Esophagus mucosa (tissue), 1 donor: ENCODE measurements around the gene BLVRB. TPM values are rescaled to one million over a fixed set of nuclear protein-coding genes. Genes with fewer than 3 reads are reported as not detected.

Source experiments
- ATAC-seq: fragments of 200-7000 bp; cut with Tn5 transposase; one replicate; pipeline ENCODE4 v1.9.1; 2020
- total RNA-seq: library from RNA; stranded (reverse); gene quantifications from one replicate; pipeline ENCODE4 v1.2.4, GENCODE V29; 2023
- donor health status: DM: yes; HTN: yes; CAD: no.

The BLVRB gene
- total RNA-seq, 1 donor from 2014 or later: 119 TPM

- no peak for ATAC-seq
Measured at GRCh38 chr19:40400559-40400958, 65.0 kb downstream of the BLVRB start.

GRCh38 chr19:40398417-40399131 lies 67.0 kb downstream of the BLVRB start:
- peak; percentile 51 for ATAC-seq

Other genes starting within 250 kb of the BLVRB start
- gene TTC9B, start 247.4 kb downstream of the BLVRB start, total RNA-seq: not detected
- not detected for gene CCNP, start 239.1 kb downstream of the BLVRB start, total RNA-seq
- 96.0 TPM for gene AKT2, start 180.4 kb downstream of the BLVRB start, total RNA-seq
- gene C19orf47, start 117.3 kb downstream of the BLVRB start, total RNA-seq: 13.4 TPM
- gene PLD3, start 117.0 kb downstream of the BLVRB start, total RNA-seq: 55.4 TPM
- gene HIPK4, start 75.6 kb downstream of the BLVRB start, total RNA-seq: not detected
- gene PRX, start 52.4 kb downstream of the BLVRB start, total RNA-seq: 0.80 TPM
- gene SERTAD1, start 39.8 kb downstream of the BLVRB start, total RNA-seq: 14.7 TPM
- gene SERTAD3, start 21.4 kb downstream of the BLVRB start, total RNA-seq: 20.7 TPM
- 0.20 TPM for gene SPTBN4, start 1.3 kb upstream of the BLVRB start, total RNA-seq
- gene SHKBP1, start 111.1 kb upstream of the BLVRB start, total RNA-seq: 42.8 TPM
- 68.1 TPM for gene LTBP4, start 135.6 kb upstream of the BLVRB start, total RNA-seq
- gene NUMBL, start 224.9 kb upstream of the BLVRB start, total RNA-seq: 11.0 TPM